SW 1271 (cell line): ENCODE data around the gene OSBPL6.
A peak's percentile ranks its signal among the peaks of the same experiment; 100 is the strongest.

Experiments used
- DNase-seq, 2 experiments: peaks; one replicate each; lab custom pipeline; 2025; lab: John Stamatoyannopoulos, UW

The OSBPL6 gene

DNA sequence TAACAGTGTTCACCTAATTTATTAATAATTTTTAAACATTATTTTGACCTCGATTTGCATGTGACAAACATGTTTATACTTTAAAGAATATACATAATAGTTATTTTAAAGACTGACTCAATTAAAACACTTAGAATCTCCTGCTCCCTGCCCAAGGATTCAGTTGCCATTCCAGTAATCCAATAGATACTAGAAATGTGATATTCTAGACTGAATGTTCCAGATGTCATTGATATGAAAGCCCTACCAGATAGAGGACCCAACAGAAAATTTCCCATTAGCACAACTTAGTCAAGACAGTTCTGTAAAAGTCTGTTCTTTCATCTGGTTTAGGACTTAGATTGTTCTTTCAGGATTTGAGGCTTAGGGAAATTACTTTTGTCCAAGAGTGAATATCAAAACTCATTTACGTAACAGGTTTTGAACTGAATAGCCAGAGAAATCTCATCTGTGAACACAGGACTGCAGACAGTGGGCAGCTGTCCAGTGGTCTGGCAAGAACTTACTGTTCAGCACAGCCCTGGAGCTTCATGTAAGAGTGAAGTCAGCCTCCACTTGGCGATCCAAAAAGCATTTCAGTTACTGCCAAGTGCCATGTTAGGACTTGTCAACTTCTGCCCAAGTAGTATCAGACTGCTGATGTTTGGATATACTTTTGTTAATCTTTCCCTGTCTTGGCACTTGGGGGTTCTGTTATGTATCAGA lies 77.5 kb downstream of the OSBPL6 start:
- no peak for DNase-seq

DNA sequence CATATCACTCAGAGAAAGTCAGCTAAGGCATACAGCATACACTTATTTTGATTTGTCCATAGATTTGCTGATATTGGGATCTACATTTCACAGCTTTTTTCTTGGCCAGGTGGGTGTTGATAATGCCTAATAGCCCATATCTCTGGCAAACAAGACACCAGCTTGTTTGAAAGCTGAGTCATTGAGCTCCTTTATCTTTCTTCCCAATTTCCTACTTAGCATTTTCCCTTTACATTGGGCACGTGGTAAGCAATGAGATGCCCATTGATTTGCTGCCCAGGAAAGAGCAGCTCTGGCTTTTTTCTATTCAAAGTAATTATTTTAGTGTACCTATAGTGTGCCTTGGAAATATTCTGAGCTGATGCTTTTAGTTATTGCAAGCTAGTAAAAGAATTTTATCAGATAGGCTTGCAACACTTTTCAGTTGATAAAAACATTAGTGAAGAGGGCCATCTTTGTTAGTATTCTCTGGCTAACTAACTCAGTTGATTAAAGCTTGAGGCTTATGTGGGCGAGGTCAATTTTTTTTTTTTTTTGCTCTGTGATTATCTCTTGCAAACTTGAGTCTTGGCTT lies 79.6 kb downstream of the OSBPL6 start:
- no peak for DNase-seq

DNA sequence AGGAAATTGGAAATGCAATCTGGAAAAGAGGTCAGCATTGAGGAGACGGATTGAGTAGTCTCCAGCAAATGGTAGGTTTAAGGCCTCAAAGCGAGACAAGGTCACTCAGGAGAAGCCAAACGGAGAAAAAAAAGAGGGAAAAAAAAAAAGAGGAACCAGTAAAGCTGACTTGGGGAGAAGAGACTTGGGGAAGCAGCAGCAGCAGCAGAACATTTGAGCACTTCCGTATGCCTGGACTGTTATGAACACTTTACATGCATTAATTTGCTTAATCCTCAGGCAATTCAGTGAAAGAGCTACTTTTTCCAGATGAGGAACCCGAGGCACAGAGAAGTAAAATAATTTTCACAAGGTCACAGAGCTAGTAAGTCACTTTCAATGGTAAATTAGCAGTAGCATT lies 81.3 kb downstream of the OSBPL6 start:
- DNase-seq = no peak

DNA sequence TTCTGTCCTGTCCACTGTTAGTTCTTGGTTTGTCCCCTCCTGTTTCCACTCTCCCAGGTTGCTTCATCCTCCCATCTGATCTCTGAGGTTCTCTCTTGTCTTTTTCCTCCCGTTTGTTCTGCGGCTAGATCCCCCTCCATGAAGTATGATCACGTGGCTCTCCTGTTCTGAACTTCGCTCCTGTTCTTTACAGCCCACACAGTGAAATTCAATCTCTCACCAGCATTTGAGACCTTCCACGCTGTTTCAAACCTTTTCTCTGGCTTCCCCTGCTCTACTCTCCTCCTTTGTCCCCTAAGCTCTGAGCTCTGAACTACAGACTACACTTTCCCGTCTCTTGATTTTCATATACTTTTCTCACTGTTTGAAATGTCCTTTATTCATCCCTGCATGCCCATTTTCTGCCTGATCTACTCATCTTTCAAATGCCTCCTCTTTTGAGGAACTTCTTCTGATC lies 83.5 kb downstream of the OSBPL6 start:
- no peak for DNase-seq

DNA sequence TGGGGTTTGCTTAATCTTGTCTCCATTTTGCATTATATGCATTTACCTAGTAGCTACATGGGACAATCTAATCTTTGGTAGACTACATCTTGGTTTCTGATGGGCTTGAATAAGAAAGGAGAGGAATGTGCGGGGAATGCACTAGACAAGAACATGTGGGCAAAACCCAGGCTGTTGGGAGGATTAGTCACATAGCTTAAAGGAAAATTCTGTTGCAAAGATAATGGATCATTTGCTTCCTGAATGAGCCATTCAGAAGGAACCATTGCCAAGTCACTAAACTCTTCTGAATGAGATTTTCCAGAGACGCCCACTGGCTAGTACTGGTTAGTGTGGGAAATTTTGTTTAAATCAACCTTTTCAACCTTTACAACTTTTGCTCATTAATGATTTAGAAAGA lies 84.8 kb downstream of the OSBPL6 start:
- no peak for DNase-seq

GRCh38 chr2:178279636-178280035 lies 85.3 kb downstream of the OSBPL6 start:
- no peak for DNase-seq

DNA sequence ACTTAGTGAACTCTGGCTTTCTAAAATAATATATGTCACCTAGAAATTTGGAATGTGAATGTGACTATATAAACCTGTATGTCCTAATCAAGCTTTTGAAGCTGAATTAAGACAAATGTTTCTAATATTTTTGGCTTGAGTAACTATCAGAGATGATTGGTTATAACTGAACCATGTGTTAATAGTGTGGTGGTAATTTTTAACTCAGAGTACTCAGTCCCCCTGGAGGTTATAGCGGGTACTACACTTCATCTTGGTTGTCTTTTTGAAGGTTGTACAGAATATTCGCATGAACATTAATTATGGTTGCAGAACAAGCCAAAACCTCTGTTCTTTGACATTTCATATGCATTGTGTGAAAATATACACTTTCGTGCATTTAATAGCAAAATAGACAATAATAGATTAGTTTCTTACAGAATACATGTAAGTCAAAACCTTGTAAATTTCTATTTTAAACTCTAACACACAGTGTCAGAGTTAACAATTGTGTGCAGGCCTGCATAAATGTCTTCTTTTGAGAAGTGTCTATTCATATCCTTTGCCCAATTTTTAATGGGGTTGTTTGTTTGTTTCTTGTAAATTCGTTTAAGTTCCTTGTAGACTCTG lies 86.0 kb downstream of the OSBPL6 start:
- peak in 1 of 2 experiments; percentile 50 for DNase-seq

DNA sequence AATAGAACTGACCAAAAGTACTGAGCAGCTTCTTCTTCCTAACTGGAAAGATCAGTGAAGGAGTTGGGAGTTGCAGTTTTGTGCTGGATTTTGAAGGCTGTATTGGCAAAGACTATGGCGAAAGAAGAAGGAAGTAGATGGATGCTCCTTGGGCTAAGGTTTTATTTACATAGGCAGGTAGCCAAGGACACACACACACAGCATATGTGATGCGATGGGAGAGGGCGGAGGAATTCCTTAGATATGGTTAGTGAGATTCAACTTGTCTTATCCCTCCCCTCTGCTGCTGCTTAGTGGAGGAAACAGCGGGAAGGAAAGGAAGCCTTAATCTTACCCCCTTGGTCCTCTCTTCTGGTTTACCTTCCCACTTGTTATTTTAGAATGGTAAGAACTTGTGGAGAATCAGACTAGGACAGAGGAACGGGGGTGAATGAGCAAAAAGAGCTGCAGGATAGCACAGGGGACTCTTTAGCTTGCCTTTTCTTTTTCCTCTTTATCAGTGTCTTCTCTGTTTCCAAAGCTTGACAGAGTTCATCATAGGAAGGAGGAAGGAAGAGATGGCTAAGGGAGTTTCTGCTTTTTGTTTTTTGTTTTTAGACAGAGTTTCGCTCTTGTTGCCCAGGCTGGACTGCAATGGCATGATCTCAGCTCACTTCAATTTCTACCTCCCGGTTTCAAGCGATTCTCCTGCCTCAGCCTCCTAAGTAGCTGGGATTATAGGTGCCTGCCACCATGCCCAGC lies 87.9 kb downstream of the OSBPL6 start:
- DNase-seq = no peak

DNA sequence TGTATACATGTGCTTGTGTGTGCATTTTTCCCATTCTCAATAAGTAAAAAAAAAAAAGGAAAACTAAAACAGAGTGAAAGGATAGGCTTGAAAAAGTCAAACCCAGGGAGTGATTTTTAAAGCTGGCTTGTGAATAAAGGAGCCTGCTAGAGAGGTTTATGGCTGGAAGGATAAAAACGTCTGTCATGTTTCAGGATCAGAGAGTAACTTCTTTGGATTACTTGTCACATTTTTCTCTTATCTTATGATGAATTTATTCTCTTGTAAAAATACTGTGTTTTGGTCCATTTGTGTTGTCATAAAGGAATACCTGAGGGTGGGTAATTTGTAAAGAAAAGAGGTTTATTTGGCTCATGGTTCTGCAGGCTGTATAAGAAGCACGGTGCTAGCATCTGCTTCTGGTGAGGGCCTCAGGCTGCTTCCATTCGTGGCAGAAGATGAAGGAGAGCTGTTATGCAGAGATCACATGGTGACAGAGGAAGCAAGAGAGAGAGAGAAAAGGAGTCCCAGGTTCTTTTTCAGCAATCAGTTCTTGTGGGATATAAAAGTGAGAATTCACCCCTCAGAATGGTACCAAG lies 89.1 kb downstream of the OSBPL6 start:
- DNase-seq = no peak

DNA sequence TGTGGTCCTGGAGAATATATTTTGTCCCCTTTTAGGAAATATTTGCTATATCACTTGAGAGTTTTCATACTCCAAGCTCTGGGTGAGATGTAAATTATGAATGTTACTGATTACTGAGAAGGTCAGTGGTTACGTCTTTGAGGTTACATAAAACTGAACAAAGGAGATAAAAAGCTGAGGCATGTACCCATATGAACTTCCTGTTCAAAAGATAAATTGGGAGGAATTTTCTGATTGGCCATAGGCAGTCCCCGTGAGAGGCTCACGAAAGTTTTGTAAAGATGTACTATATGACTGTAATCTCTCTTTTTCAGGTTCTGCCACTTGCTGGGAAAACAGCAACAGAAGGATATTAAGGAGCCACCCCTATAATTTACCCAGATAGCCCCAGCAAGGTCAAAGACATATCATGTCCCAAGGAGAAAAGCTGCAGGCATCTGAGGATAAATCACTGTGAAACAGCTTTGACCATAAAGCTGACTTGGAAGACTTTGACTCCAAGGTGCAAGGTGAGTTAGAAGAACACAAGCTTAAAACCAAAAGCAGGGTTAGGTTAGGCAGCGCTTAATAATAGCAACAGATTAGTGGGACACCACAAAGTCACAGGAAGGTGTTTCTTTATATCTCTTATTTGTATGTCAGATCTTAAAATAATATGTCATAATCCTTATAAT lies 90.4 kb downstream of the OSBPL6 start:
- DNase-seq = no peak

DNA sequence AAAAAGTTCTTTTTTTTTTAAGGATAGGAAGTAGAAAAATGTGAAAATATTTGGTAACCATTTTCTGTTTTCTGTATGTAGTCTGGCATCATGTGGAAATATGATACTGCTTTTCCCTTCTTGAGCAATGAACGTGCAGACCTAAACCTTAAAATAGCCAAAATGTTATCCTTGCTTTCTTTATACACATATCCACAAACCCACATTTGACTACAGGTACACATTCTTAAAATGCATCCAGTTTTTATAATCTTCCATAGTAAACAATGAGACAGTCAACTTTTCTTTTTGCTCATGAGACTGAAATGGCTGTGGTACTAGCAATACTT lies 90.9 kb downstream of the OSBPL6 start:
- DNase-seq = no peak

GRCh38 chr2:178286636-178287035 lies 92.3 kb downstream of the OSBPL6 start:
- DNase-seq = no peak

DNA sequence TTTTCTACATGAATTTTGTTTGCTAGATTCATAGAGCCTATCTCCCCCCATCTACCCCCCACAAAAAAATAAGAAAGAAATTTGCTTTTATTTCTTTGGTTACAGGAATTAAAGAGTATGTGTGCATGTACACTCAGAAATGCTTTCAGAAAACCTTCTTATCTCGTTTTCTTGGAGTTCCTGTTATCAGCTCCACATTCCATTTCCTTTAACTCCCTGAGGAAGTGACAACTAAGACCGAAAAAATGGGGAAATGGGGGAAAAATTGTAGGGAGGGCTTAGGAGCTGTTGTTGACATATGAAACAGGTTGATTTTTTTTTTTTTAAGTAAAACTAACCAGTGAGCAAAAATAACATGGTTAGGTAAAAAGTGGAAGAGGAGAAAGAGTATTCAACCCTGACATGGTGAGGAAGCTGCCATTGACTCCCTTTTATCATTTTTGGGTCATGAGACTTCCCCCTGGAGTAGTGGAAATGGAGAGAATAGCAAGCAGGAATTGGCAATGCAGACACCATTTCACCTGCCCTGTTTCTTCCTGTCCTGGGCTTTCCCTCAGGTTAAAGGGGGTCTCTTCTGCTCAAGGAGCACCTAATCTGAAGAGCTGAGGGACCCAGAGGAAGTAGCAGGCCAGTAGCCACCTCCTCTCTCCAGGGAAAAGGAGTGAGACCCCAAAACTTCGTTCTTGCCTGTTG lies 93.5 kb downstream of the OSBPL6 start:
- no peak for DNase-seq

GRCh38 chr2:178291703-178292102 lies 97.4 kb downstream of the OSBPL6 start:
- DNase-seq = no peak

- DNase-seq = no peak
Measured at GRCh38 chr2:178292586-178292985, 98.3 kb downstream of the OSBPL6 start.

DNA sequence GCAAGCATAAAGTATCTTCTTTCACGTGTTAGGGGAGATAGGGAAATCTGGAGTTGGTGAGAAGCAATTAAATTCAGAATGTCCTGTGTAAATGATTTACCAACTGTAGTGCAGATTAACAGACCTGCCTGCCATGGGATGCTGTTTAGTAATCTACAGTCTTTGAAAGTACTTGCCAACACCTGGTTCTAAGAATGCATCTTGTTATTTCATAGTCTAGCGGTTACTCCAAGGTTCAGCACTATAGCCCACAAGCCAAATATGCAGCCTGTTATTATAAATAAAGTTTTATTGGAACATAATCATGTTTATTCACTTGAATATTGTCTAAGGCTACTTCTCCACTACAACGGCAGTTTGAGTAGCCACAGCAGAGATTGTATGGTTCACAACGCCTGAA lies 100.8 kb downstream of the OSBPL6 start:
- DNase-seq = no peak

- DNase-seq = no peak
Measured at GRCh38 chr2:178295906-178296305, 101.6 kb downstream of the OSBPL6 start.

- no peak for DNase-seq
Measured at GRCh38 chr2:178296394-178297090, 102.2 kb downstream of the OSBPL6 start.

DNA sequence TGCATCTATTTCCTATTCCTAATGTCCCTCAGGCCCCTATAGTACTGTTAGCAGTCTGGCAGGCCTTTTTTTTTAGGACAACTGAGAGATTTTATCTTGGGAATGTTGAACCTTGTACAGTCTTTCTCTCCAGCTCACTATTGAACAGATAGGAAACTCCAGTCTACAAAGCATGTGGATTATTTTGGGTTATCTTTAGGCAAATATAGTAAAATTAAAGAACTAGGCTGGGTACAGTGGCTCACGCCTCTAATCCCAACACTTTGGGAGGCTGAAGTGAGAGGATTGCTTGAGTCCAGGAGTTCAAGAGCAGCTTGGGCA lies 102.7 kb downstream of the OSBPL6 start:
- DNase-seq = no peak

DNA sequence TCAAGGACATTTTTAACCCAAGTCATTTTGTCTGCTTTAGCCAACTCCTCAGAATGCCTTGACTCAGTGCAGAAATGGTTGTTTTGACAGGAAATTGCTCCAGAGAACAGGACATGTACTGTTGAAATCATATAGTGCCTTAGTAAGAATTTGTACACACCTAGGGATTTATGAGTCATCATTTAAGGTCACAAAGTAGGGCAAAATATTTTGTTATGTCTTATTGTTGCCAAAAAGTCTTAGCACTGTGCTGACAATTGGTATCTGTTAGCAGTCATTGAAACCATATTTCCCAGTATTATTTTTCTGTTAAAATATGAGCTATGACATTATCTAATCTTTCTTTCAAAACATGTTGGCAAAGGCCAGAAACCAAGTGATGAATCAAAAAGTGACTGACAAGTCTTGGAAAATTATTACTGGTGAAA lies 104.5 kb downstream of the OSBPL6 start:
- DNase-seq = peak in 1 of 2 experiments; percentile 28
